Fibroblast of lung (primary cell): Measurements from ENCODE around the gene AKR7A3. TPM values are rescaled to one million over a fixed set of nuclear protein-coding genes. Genes with fewer than 3 reads are reported as not detected.
A peak's percentile ranks its signal among the peaks of the same experiment; 100 is the strongest.
"Not testable (repeated sequence)": the region's sequence is repeated elsewhere in the genome, so short reads cannot be mapped to it uniquely, and the experiment has no call there.

Experiments
- DNase-seq, 2 donors: peaks; one replicate each; pipeline versions ENCODE4 v3.0.0 to v3.0.0-alpha.2; 2010; ENCODE audit warnings: low read depth in 2 of 2
- H2AFZ ChIP-seq: 2 replicates; pipeline ENCODE4 v1.5.1; 2012; ENCODE audit warnings: low read length, control low read depth, inconsistent platforms
- H3K27ac ChIP-seq: 2 replicates; pipeline ENCODE4 v1.5.1; 2011; ENCODE audit warnings: low read length, control low read depth; ENCODE audit not compliant: insufficient read depth
- H3K27me3 ChIP-seq: 2 replicates; pipeline ENCODE4 v1.5.1; 2011; ENCODE audit warnings: mild to moderate bottlenecking, low read length; ENCODE audit not compliant: control insufficient read depth, insufficient read depth
- H3K36me3 ChIP-seq: 2 replicates; pipeline ENCODE4 v1.5.1; 2011; ENCODE audit warnings: low read length; ENCODE audit not compliant: control insufficient read depth, insufficient read depth
- H3K4me1 ChIP-seq: 2 replicates; pipeline ENCODE4 v1.5.1; 2011; ENCODE audit warnings: low read length; ENCODE audit not compliant: control insufficient read depth, insufficient read depth; ENCODE audit errors: extremely low read depth
- H3K4me2 ChIP-seq: 2 replicates; pipeline ENCODE4 v1.5.1; 2011; ENCODE audit warnings: low read length, control low read depth; ENCODE audit not compliant: insufficient read depth; ENCODE audit errors: extremely low read depth
- H3K4me3 ChIP-seq, 4 experiments: fragments of 200-600 bp in 1 of 4; sonication (generic) in 1 of 4; replicated peaks in 1 of 4; 2 replicates each; pipeline ENCODE4 v1.5.1; 2011 to 2016; ENCODE audit warnings: low read length in 4 of 4, low read depth in 3 of 4, mild to moderate bottlenecking in 3 of 4, control low read depth in 2 of 4, inconsistent platforms in 1 of 4, mixed read lengths in 1 of 4; ENCODE audit not compliant: insufficient read depth in 1 of 4; ENCODE audit errors: control extremely low read depth in 1 of 4
- H3K79me2 ChIP-seq: 2 replicates; pipeline ENCODE4 v1.5.1; 2012; ENCODE audit warnings: mild to moderate bottlenecking, low read length, inconsistent platforms; ENCODE audit not compliant: control insufficient read depth, insufficient read depth
- H3K9ac ChIP-seq: 2 replicates; pipeline ENCODE4 v1.5.1; 2011; ENCODE audit warnings: mild to moderate bottlenecking, low read length, control low read depth; ENCODE audit not compliant: insufficient read depth
- H3K9me3 ChIP-seq: 2 replicates; pipeline ENCODE4 v1.5.1; 2012; ENCODE audit warnings: low read depth, low read length; ENCODE audit not compliant: control insufficient read depth, insufficient read depth
- H4K20me1 ChIP-seq: 2 replicates; pipeline ENCODE4 v1.5.1; 2011; ENCODE audit warnings: low read length; ENCODE audit not compliant: control insufficient read depth, insufficient read depth; ENCODE audit errors: extremely low read depth
- CTCF ChIP-seq, 2 donors: IDR thresholded peaks in 1 of 2; conservative IDR thresholded peaks in 1 of 2; 1 replicate in 1 of 2; 2 replicates in 1 of 2; pipeline ENCODE4 v1.5.1; 2011 to 2012; ENCODE audit warnings: low read length in 2 of 2, control low read depth in 1 of 2, inconsistent platforms in 1 of 2, low read depth in 1 of 2, mild to moderate bottlenecking in 1 of 2
- EZH2 ChIP-seq: IDR thresholded peaks from 2 replicates; pipeline ENCODE4 v1.5.1; 2012; ENCODE audit warnings: low read length, control low read depth, mild to moderate bottlenecking; ENCODE audit errors: missing control alignments
- polyA plus RNA-seq, 2 donors: library from polyadenylated mRNA; depleted of rRNA in 1 of 2; stranded (reverse) in 1 of 2; unstranded in 1 of 2; fragments of >200 nt; gene quantifications; 2 replicates each; pipeline ENCODE4 v1.2.1, GENCODE V29; 2011 to 2012; ENCODE audit warnings: missing spikeins in 1 of 2
- total RNA-seq: library from RNA; depleted of rRNA; stranded (reverse); fragments of >200 nt; gene quantifications from 2 replicates; pipeline ENCODE4 v1.2.1, GENCODE V29; 2014

The AKR7A3 gene
- total and polyA plus RNA-seq, 2 donors (not counting 1 experiment from before 2014, with no cell fraction given): 0.12 to 0.33 TPM

- H4K20me1 ChIP-seq: no peaks in the 10 kb centered on the region
- no peak overlapping the region for H3K4me3 ChIP-seq
- no peak overlapping the region for H3K4me2 ChIP-seq
- no peaks in the 10 kb centered on the region for H3K9me3 ChIP-seq
- no peaks in the 10 kb centered on the region for H3K79me2 ChIP-seq
- H3K4me1 ChIP-seq: peaks cover 2% of the 10 kb centered on the region
- TF ChIP-seq CTCF (conservative IDR thresholded peaks at IDR 0.05 in 1 of 2, IDR thresholded peaks at IDR 0.05 in 1 of 2; ENCODE audit: low read depth in 1 of 2, low read length in 2 of 2) (no peak), EZH2 (no peak)
- H3K27me3 ChIP-seq: no peaks in the 10 kb centered on the region
- no peaks in the 10 kb centered on the region for H3K36me3 ChIP-seq
- no peak for DNase-seq
- H2AFZ ChIP-seq: no peak overlapping the region
- no peak overlapping the region for H3K9ac ChIP-seq
- H3K27ac ChIP-seq: no peak overlapping the region
Measured at GRCh38 chr1:19283891-19284290, 4.7 kb downstream of the AKR7A3 start.

GRCh38 chr1:19274636-19275035 is 13.9 kb downstream of the AKR7A3 start:
- H3K4me1 ChIP-seq: no peaks in the 10 kb centered on the region
- H3K4me2 ChIP-seq: no peak overlapping the region
- TF ChIP-seq EZH2 (no peak), CTCF (conservative IDR thresholded peaks at IDR 0.05 in 1 of 2, IDR thresholded peaks at IDR 0.05 in 1 of 2; ENCODE audit: low read depth in 1 of 2, low read length in 2 of 2) (no peak)
- H2AFZ ChIP-seq: no peak overlapping the region
- H3K27me3 ChIP-seq: no peaks in the 10 kb centered on the region
- H3K9me3 ChIP-seq: no peaks in the 10 kb centered on the region
- no peak overlapping the region for H3K9ac ChIP-seq
- no peaks in the 10 kb centered on the region for H4K20me1 ChIP-seq
- no peak overlapping the region for H3K4me3 ChIP-seq
- no peak overlapping the region for H3K27ac ChIP-seq
- H3K36me3 ChIP-seq: no peaks in the 10 kb centered on the region
- no peaks in the 10 kb centered on the region for H3K79me2 ChIP-seq
- DNase-seq: no peak

- not testable (repeated sequence) for H3K4me2 ChIP-seq, H3K9ac ChIP-seq, H2AFZ ChIP-seq
Measured at GRCh38 chr1:19273844-19274531, 14.6 kb downstream of the AKR7A3 start.

More at GRCh38 chr1:19273844-19274531, 14.6 kb downstream of the AKR7A3 start:
- H3K27ac ChIP-seq, H3K36me3 ChIP-seq, H3K79me2 ChIP-seq, H4K20me1 ChIP-seq, H3K4me3 ChIP-seq, H3K4me1 ChIP-seq, H3K9me3 ChIP-seq, H3K27me3 ChIP-seq: not testable (repeated sequence)
- peak in 1 of 2 donors; percentile 22 for DNase-seq
